Measurements from ENCODE around the gene DCAF12. TPM values are rescaled to one million over a fixed set of nuclear protein-coding genes. Genes with fewer than 3 reads are reported as not detected.
"Not testable (repeated sequence)": the region's sequence is repeated elsewhere in the genome, so short reads cannot be mapped to it uniquely, and the experiment has no call there.

Gene DCAF12
- polyA plus RNA-seq, 3 donors from 2014 or later, result 11.3 to 25.0 (median 21.9) TPM

GRCh38 chr9:34140853-34141252, 14.4 kb upstream of the DCAF12 start:
- Mint-ChIP-seq H3K4me3 (no peak overlapping the region), H3K27ac (no peak overlapping the region), H3K9me3 (no peaks in the 10 kb centered on the region), H3K27me3 (ENCODE audit: low read depth in 3 of 3) (peaks cover 0 to 4% (median 0%) of the 10 kb centered on the region in 3 donors), H3K4me1 (peaks cover 9 to 17% of the 10 kb centered on the region in 2 donors), H3K36me3 (no peaks in the 10 kb centered on the region)
- no peak for DNase-seq

GRCh38 chr9:34139477-34140146, 13.1 kb upstream of the DCAF12 start:
- Mint-ChIP-seq H3K27me3 (ENCODE audit: low read depth in 3 of 3) (peaks cover 0 to 3% (median 0%) of the 10 kb centered on the region in 3 donors), H3K4me1 (peaks cover 2 to 8% of the 10 kb centered on the region in 2 donors), H3K36me3 (no peaks in the 10 kb centered on the region), H3K4me3 (no peak overlapping the region), H3K9me3 (no peaks in the 10 kb centered on the region), H3K27ac (no peak overlapping the region)
- DNase-seq, result no peak

GRCh38 chr9:34138644-34139043, 12.1 kb upstream of the DCAF12 start:
- not testable (repeated sequence) for H3K36me3 Mint-ChIP-seq; H3K27me3 Mint-ChIP-seq (ENCODE audit: low read depth in 3 of 3); DNase-seq; H3K4me1 Mint-ChIP-seq; H3K9me3 Mint-ChIP-seq; H3K4me3 Mint-ChIP-seq; H3K27ac Mint-ChIP-seq

- Mint-ChIP-seq H3K4me3 (no peak overlapping the region), H3K9me3 (no peaks in the 10 kb centered on the region), H3K36me3 (no peaks in the 10 kb centered on the region), H3K27ac (no peak overlapping the region), H3K4me1 (peaks cover 0 to 2% of the 10 kb centered on the region in 2 donors), H3K27me3 (ENCODE audit: low read depth in 3 of 3) (peaks cover 0 to 4% (median 1%) of the 10 kb centered on the region in 3 donors)
- DNase-seq, result no peak
These were observed 8.0 kb upstream of the DCAF12 start for GRCh38 chr9:34134521-34134920.

- no peak for DNase-seq
- H3K4me1 Mint-ChIP-seq, result peaks cover 0 to 2% of the 10 kb centered on the region in 2 donors
- H3K27ac Mint-ChIP-seq, result no peak overlapping the region
- H3K9me3 Mint-ChIP-seq, result no peaks in the 10 kb centered on the region
- H3K36me3 Mint-ChIP-seq, result no peaks in the 10 kb centered on the region
- no peak overlapping the region for H3K4me3 Mint-ChIP-seq
- peaks cover 0 to 4% (median 1%) of the 10 kb centered on the region in 3 donors for H3K27me3 Mint-ChIP-seq (ENCODE audit: low read depth in 3 of 3)
These were observed 7.0 kb upstream of the DCAF12 start for GRCh38 chr9:34133436-34133949.

GRCh38 chr9:34131571-34131970, 5.1 kb upstream of the DCAF12 start:
- Mint-ChIP-seq H3K9me3 (no peaks in the 10 kb centered on the region), H3K4me1 (peaks cover 7 to 8% of the 10 kb centered on the region in 2 donors), H3K36me3 (no peaks in the 10 kb centered on the region), H3K27me3 (ENCODE audit: low read depth in 3 of 3) (peaks cover 2 to 9% (median 2%) of the 10 kb centered on the region in 3 donors), H3K4me3 (no peak overlapping the region), H3K27ac (no peak overlapping the region)
- no peak for DNase-seq

- H3K27me3 Mint-ChIP-seq (ENCODE audit: low read depth in 3 of 3), result peaks cover 3 to 21% (median 5%) of the 10 kb centered on the region in 3 donors
- DNase-seq, result no peak
- peak overlapping the region; percentile 95 to 100 (median 99) for H3K4me3 Mint-ChIP-seq
- no peaks in the 10 kb centered on the region for H3K9me3 Mint-ChIP-seq
- peaks cover 42 to 49% of the 10 kb centered on the region in 2 donors for H3K4me1 Mint-ChIP-seq
- H3K27ac Mint-ChIP-seq, result peak overlapping the region; percentile 96 to 99 (median 98)
- peaks cover 0 to 5% (median 0%) of the 10 kb centered on the region in 3 donors for H3K36me3 Mint-ChIP-seq
These were observed 794 bp upstream of the DCAF12 start for GRCh38 chr9:34127035-34127948.

- peak overlapping the region; percentile 95 to 100 (median 99) for H3K4me3 Mint-ChIP-seq
- peaks cover 0 to 16% (median 9%) of the 10 kb centered on the region in 3 donors for H3K36me3 Mint-ChIP-seq
- H3K27ac Mint-ChIP-seq, result peak overlapping the region; percentile 96 to 99 (median 98)
- peak; percentile 7 to 8 (median 8) for DNase-seq
- no peaks in the 10 kb centered on the region for H3K9me3 Mint-ChIP-seq
- H3K27me3 Mint-ChIP-seq (ENCODE audit: low read depth in 3 of 3), result peaks cover 3 to 19% (median 5%) of the 10 kb centered on the region in 3 donors
- H3K4me1 Mint-ChIP-seq, result peaks cover 53 to 65% of the 10 kb centered on the region in 2 donors
These were observed 754 bp downstream of the DCAF12 start for GRCh38 chr9:34125681-34126206.

GRCh38 chr9:34124926-34125325, 1.6 kb downstream of the DCAF12 start:
- no peaks in the 10 kb centered on the region for H3K9me3 Mint-ChIP-seq
- peaks cover 3 to 19% (median 5%) of the 10 kb centered on the region in 3 donors for H3K27me3 Mint-ChIP-seq (ENCODE audit: low read depth in 3 of 3)
- no peak for DNase-seq
- H3K27ac Mint-ChIP-seq, result peak overlapping the region; percentile 96 to 99 (median 98)
- peaks cover 0 to 16% (median 9%) of the 10 kb centered on the region in 3 donors for H3K36me3 Mint-ChIP-seq
- peak overlapping the region; percentile 95 to 100 (median 99) for H3K4me3 Mint-ChIP-seq
- H3K4me1 Mint-ChIP-seq, result peaks cover 54 to 67% of the 10 kb centered on the region in 2 donors

- Mint-ChIP-seq H3K27me3 (ENCODE audit: low read depth in 3 of 3) (peaks cover 3 to 18% (median 5%) of the 10 kb centered on the region in 3 donors), H3K4me3 (peak overlapping the region; percentile 95 to 100 (median 99)), H3K4me1 (peaks cover 54 to 72% of the 10 kb centered on the region in 2 donors), H3K9me3 (no peaks in the 10 kb centered on the region), H3K36me3 (peaks cover 0 to 16% (median 9%) of the 10 kb centered on the region in 3 donors), H3K27ac (peak overlapping the region; percentile 96 to 99 (median 98))
- peak; percentile 12 to 18 (median 14) for DNase-seq
These were observed 2.4 kb downstream of the DCAF12 start for GRCh38 chr9:34124099-34124498.

- Mint-ChIP-seq H3K27me3 (ENCODE audit: low read depth in 3 of 3) (peaks cover 3 to 18% (median 5%) of the 10 kb centered on the region in 3 donors), H3K27ac (peak overlapping the region; percentile 96 to 99 (median 98)), H3K4me3 (peak overlapping the region; percentile 95 to 100 (median 99)), H3K36me3 (peaks cover 0 to 16% (median 9%) of the 10 kb centered on the region in 3 donors), H3K4me1 (peaks cover 56 to 75% of the 10 kb centered on the region in 2 donors), H3K9me3 (no peaks in the 10 kb centered on the region)
- DNase-seq, result peak; percentile 22 to 28 (median 28)
These were observed 2.8 kb downstream of the DCAF12 start for GRCh38 chr9:34123682-34124081.

GRCh38 chr9:34121996-34122395, 4.5 kb downstream of the DCAF12 start:
- Mint-ChIP-seq H3K27ac (peak overlapping the region in 4 of 6 donors; percentile 20 to 65 (median 22)), H3K9me3 (no peaks in the 10 kb centered on the region), H3K4me1 (peaks cover 52 to 70% of the 10 kb centered on the region in 2 donors), H3K27me3 (ENCODE audit: low read depth in 3 of 3) (peaks cover 3 to 15% (median 5%) of the 10 kb centered on the region in 3 donors), H3K36me3 (peaks cover 0 to 16% (median 9%) of the 10 kb centered on the region in 3 donors), H3K4me3 (no peak overlapping the region)
- no peak for DNase-seq

GRCh38 chr9:34119713-34120112, 6.8 kb downstream of the DCAF12 start:
- Mint-ChIP-seq H3K36me3 (peaks cover under 1 to 20% (median 13%) of the 10 kb centered on the region in 3 donors), H3K27me3 (ENCODE audit: low read depth in 3 of 3) (no peaks in the 10 kb centered on the region), H3K27ac (no peak overlapping the region), H3K9me3 (no peaks in the 10 kb centered on the region), H3K4me3 (no peak overlapping the region), H3K4me1 (peaks cover 38 to 55% of the 10 kb centered on the region in 2 donors)
- DNase-seq, result no peak

All from immature natural killer cell (primary cell).